Keratinocyte (primary cell): ENCODE data around the gene PLXNA2.

ENCODE experiments used
- CTCF ChIP-seq, 3 experiments: IDR thresholded peaks in 1 of 3; conservative IDR thresholded peaks in 1 of 3; optimal IDR thresholded peaks in 1 of 3; 2 replicates in 2 of 3; 3 replicates in 1 of 3; pipeline versions ENCODE3 to v1.5.1; 2011; ENCODE audit warnings: low read length in 3 of 3, mild to moderate bottlenecking in 3 of 3, moderate library complexity in 2 of 3, control low read depth in 1 of 3, inconsistent platforms in 1 of 3; ENCODE audit not compliant: insufficient read depth in 2 of 3; ENCODE audit errors: extremely low read depth in 1 of 3
- EZH2 ChIP-seq: IDR thresholded peaks from one replicate; pipeline ENCODE4 v1.6.1; 2012; ENCODE audit warnings: inconsistent platforms, mild to moderate bottlenecking, low read length, moderate library complexity

- TF ChIP-seq CTCF (optimal IDR thresholded peaks at IDR 0.05 in 1 of 3, IDR thresholded peaks at IDR 0.05 in 1 of 3, conservative IDR thresholded peaks at IDR 0.05 in 1 of 3; ENCODE audit: extremely low read depth in 1 of 3, insufficient read depth in 2 of 3, low read length in 3 of 3), result no peak
- no peak for TF ChIP-seq EZH2
These were observed 244.2 kb downstream of the PLXNA2 start for GRCh38 chr1:207999972-208000371.
